Right atrium auricular region (tissue), 2 donors: ENCODE results near the gene TRPT1. TPM values are rescaled to one million over a fixed set of nuclear protein-coding genes. Genes with fewer than 3 reads are reported as not detected.
A peak's percentile ranks its signal among the peaks of the same experiment; 100 is the strongest.

Experiments
- DNase-seq: peaks from one replicate; pipeline ENCODE4 v3.0.0-alpha.2; 2019; ENCODE audit warnings: low spot score
- H3K27ac ChIP-seq, 2 donors: fragments of 200-600 bp; sonication (generic); 1 replicate in 1 of 2; 2 replicates in 1 of 2; pipeline ENCODE4 v1.5.1; 2016 to 2019
- H3K27me3 ChIP-seq, 2 donors: fragments of 200-600 bp; sonication (generic); one replicate each; pipeline versions ENCODE4 v1.5.1 to v1.6.0; 2017 to 2019
- H3K36me3 ChIP-seq: fragments of 200-600 bp; sonication (generic); one replicate; pipeline ENCODE4 v1.5.1; 2016
- H3K4me1 ChIP-seq, 2 donors: fragments of 200-600 bp; sonication (generic); one replicate each; pipeline versions ENCODE4 v1.5.1 to v1.6.0; 2017 to 2019
- H3K4me3 ChIP-seq, 2 donors: fragments of 200-600 bp; sonication (generic); 1 replicate in 1 of 2; 2 replicates in 1 of 2; pipeline ENCODE4 v1.5.1; 2017 to 2019; ENCODE audit warnings: mild to moderate bottlenecking in 1 of 2, moderate library complexity in 1 of 2
- H3K9me3 ChIP-seq, 2 donors: fragments of 200-600 bp; sonication (generic); one replicate each; pipeline ENCODE4 v1.5.1; 2019
- CTCF ChIP-seq, 2 donors: fragments of 200-600 bp; sonication (generic); IDR thresholded peaks; one replicate each; pipeline ENCODE4 v1.5.1; 2019; ENCODE audit warnings: antibody characterized with exemption in 2 of 2
- total RNA-seq, 2 donors: library from RNA; depleted of rRNA; stranded (reverse); fragments of >200 nt; gene quantifications; one replicate each; pipeline ENCODE4 v1.1.0, GENCODE V29; 2016

TRPT1 gene
- total RNA-seq, 2 donors from 2014 or later, result 86.0 to 95.8 TPM

- no peaks in the 10 kb centered on the region for H3K9me3 ChIP-seq
- DNase-seq, result no peak
- H3K4me3 ChIP-seq, result peak overlapping the region; percentile 69 to 75
- peak overlapping the region; percentile 89 to 90 for H3K27ac ChIP-seq
- no peak for TF ChIP-seq CTCF (IDR thresholded peaks at IDR 0.05)
- H3K36me3 ChIP-seq, result peaks cover 6% of the 10 kb centered on the region
- no peaks in the 10 kb centered on the region for H3K27me3 ChIP-seq
- peaks cover 0 to 71% of the 10 kb centered on the region in 2 donors for H3K4me1 ChIP-seq
Measured at GRCh38 chr11:64235437-64236161, 9.6 kb upstream of the TRPT1 start.

GRCh38 chr11:64234647-64235379, 8.8 kb upstream of the TRPT1 start:
- no peak for DNase-seq
- peaks cover 0 to 67% of the 10 kb centered on the region in 2 donors for H3K4me1 ChIP-seq

GRCh38 chr11:64233913-64234586, 8.1 kb upstream of the TRPT1 start, which contains the start of gene VEGFB:
Gene VEGFB (plus strand): TSS chr11:64234584. CDS start chr11:64234834, 250 bp downstream.
- Histone ChIP-seq H3K4me1 (peaks cover 0 to 73% of the 10 kb centered on the region in 2 donors), H3K9me3 (no peaks in the 10 kb centered on the region), H3K27ac (peak within 1 kb of the TSS; percentile 89 to 90), H3K27me3 (no peaks in the 10 kb centered on the region), H3K4me3 (peak within 1 kb of the TSS; percentile 69 to 75), H3K36me3 (peaks cover 6% of the 10 kb centered on the region)
- no peak for TF ChIP-seq CTCF (IDR thresholded peaks at IDR 0.05)
- DNase-seq, result no peak

More at GRCh38 chr11:64234647-64235379, 8.8 kb upstream of the TRPT1 start:
- no peak for TF ChIP-seq CTCF (IDR thresholded peaks at IDR 0.05)
- Histone ChIP-seq H3K4me3 (peak overlapping the region; percentile 69 to 75), H3K27me3 (no peaks in the 10 kb centered on the region), H3K27ac (peak overlapping the region; percentile 89 to 90), H3K9me3 (no peaks in the 10 kb centered on the region), H3K36me3 (peaks cover 6% of the 10 kb centered on the region)

- DNase-seq, result no peak
Measured at GRCh38 chr11:64232967-64233315, 7.0 kb upstream of the TRPT1 start.

More at GRCh38 chr11:64232967-64233315, 7.0 kb upstream of the TRPT1 start:
- Histone ChIP-seq H3K27ac (no peak overlapping the region), H3K36me3 (peaks cover 6% of the 10 kb centered on the region), H3K4me3 (no peak overlapping the region), H3K9me3 (no peaks in the 10 kb centered on the region), H3K27me3 (no peaks in the 10 kb centered on the region), H3K4me1 (peaks cover 0 to 76% of the 10 kb centered on the region in 2 donors)
- no peak for TF ChIP-seq CTCF (IDR thresholded peaks at IDR 0.05)
